GM13977 (cell line): ENCODE data around the gene GIMAP2.

Experiments
- DNase-seq: peaks from one replicate; pipeline ENCODE4 v3.0.0; 2012; ENCODE audit warnings: low spot score
- in situ Hi-C: fragments of 300-500 bp; cut with MboI; formaldehyde crosslinking; loops from one replicate; pipeline ENCODE4 v1.12.0; 2022; ENCODE audit warnings: low sequenced_read_pairs, low pct_unique_long_range_greater_than_20kb, mixed read lengths, inconsistent platforms; ENCODE audit not compliant: unreplicated experiment
- TF ChIP-seq, protein P1 (sequence below): IDR thresholded peaks from 2 replicates; pipeline ENCODE4 v1.5.1; 2012; ENCODE audit warnings: mild to moderate bottlenecking, control low read depth; ENCODE audit not compliant: insufficient read depth; ENCODE audit errors: extremely low read depth, missing control alignments

GIMAP2 gene

DNA sequence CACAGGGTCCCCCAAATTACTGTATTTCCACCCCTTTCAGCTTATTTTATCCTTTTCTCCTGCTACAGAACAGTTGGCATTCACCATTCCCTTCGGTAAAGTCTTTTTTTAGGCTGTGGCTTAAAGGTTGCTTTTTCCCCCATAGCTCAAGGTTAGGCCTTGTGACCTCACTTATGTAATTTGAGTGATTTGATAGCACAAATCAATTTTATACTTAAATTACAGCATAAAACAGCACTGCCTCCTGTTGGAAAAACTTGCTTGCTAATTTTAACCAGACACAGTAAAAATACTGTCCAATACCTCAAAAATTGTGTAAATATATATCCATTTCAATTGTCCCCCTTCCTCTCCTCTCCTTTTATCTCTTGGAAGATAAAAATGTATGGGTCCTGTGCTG is 38.0 kb downstream of the GIMAP2 start:
- in situ Hi-C loops: no loop called here
- TF ChIP-seq, protein P1, sequence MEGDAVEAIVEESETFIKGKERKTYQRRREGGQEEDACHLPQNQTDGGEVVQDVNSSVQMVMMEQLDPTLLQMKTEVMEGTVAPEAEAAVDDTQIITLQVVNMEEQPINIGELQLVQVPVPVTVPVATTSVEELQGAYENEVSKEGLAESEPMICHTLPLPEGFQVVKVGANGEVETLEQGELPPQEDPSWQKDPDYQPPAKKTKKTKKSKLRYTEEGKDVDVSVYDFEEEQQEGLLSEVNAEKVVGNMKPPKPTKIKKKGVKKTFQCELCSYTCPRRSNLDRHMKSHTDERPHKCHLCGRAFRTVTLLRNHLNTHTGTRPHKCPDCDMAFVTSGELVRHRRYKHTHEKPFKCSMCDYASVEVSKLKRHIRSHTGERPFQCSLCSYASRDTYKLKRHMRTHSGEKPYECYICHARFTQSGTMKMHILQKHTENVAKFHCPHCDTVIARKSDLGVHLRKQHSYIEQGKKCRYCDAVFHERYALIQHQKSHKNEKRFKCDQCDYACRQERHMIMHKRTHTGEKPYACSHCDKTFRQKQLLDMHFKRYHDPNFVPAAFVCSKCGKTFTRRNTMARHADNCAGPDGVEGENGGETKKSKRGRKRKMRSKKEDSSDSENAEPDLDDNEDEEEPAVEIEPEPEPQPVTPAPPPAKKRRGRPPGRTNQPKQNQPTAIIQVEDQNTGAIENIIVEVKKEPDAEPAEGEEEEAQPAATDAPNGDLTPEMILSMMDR: no peak
- no peak for DNase-seq

DNA sequence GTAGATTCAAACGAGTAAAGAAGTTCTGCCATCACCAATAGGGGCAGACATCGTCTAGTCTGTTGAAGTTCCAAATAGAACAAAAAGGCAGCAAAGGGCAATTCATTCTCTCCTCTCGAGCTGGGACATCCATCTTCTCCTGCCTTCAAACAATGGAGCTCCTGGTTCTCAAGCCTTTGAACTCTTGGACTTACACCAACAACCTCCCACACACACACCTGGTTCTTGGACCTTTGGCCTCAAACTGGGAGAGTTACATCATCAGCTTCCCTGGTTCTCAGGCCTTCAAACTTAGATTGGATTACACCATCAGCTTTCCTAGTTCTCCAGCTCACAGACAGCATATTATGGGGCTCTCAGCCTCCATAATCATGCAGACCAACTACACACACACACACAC is 41.9 kb downstream of the GIMAP2 start:
- in situ Hi-C loops: no loop called here
- DNase-seq: no peak

DNA sequence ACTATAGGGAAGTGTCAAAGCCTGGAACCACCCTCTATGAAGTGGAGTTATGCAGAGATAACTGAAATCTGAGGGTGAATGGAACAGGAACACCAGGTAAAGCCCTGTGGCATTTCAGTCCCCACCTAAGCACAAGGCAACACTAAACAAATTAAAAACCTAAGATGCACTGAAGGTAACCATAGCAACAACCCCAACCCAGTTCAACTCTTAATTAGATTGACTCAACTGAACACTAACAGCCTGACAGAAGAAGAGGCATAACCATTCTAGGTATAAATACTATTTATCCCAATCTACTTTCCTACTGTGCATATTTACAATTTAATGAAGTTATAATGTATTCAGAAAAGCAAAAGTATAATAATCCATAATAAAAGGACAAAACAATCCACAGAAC is 42.5 kb downstream of the GIMAP2 start:
- DNase-seq: no peak
- TF ChIP-seq, protein P1: no peak
- in situ Hi-C loops: no loop called here

More for the DNA sequence above, 41.9 kb downstream of the GIMAP2 start:
- TF ChIP-seq, protein P1: no peak

DNA sequence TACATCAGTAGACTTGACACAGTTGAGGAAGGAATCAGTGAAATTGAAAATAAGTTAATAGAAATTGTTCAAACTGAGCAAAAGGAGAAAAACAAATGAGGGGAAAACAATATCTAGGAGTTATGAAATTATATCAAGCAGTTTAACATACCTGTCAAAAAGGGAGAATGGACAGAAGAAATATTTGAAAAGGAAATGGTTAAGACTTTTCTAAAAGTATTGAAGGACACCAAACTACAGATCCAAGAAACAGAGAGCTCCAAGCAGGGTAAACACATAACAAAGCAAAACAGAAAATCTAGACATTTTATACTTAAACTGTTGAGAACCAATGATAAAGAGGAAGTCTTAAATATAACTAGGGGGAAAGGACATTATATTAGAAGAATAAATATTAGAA is 43.1 kb downstream of the GIMAP2 start:
- TF ChIP-seq, protein P1: no peak
- in situ Hi-C loops: no loop called here
- DNase-seq: no peak

DNA sequence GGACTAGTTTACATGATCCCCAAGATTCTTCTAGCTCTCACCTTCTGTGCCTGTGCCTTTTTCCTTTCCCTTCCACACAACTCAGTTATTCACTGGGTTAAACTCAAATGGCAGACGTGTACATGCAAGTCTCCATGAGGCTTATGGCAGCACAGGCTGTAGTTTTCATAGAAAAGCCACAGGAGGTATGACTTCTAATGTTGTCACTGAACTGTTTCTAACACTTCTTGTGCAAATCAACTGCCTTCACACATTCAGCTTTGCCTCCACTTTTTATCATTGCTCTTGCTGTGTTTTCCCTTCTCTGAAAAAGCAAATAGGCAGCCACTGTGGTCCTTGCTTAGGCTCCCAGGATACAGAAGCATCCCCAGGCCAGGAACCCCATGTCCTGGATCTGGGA is 46.4 kb downstream of the GIMAP2 start:
- DNase-seq: no peak
- in situ Hi-C loops: loop anchor here (10.0 kb wide), 1 partner anchor 277 kb away; the partner anchor contains the start of gene GIMAP8
- TF ChIP-seq, protein P1: no peak

DNA sequence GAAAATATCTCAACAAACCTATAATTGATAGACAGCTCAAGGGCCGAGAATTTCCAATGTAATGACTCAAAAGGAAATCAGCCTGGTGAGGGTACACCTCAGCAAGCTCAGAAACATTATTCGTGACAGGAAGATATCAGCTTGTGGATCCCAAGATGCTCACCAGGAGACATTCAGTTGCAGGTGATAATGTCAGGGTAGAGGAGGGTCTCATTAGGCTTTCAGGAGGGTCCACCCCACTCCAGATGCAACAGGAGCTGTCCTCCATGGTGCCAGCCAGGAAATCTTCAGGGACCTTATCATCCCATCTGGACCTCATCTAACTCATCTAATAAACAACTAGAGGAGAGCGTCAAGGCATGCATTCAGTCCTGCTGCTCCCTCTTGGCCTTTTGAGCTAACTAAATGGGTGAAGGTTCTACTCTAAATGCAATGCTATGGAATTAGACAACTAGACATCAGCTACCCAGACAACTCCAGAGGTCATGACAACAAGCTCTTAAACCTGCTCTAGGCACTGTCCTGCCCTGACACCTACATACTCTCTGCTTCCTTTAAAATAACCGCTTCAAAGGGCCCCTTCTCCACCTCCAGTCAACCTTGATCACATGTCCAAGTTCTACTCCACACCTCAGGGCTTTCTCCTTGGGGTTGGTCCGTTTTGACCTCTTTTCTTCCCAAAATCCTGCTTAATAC is 47.4 kb downstream of the GIMAP2 start:
- DNase-seq: no peak
- TF ChIP-seq, protein P1: no peak
- in situ Hi-C loops: loop anchor here (10.0 kb wide), 1 partner anchor 278 kb away; the partner anchor contains the start of gene GIMAP8
